Thymus (tissue), 11 donors: ENCODE measurements around the gene CFAP73. TPM values are rescaled to one million over a fixed set of nuclear protein-coding genes. Genes with fewer than 3 reads are reported as not detected.

ENCODE experiments used
- DNase-seq, 9 donors: peaks; one replicate each; pipeline ENCODE4 v3.0.0-alpha.2; 2013; ENCODE audit warnings: low spot score in 9 of 9, low read depth in 6 of 9, missing footprints in 1 of 9
- H3K27ac ChIP-seq, 2 donors: one replicate each; pipeline ENCODE4 v1.5.1; 2013; ENCODE audit warnings: control low read depth in 1 of 2, low read depth in 1 of 2, low read length in 1 of 2, mild to moderate bottlenecking in 1 of 2, moderate library complexity in 1 of 2
- H3K27me3 ChIP-seq, 2 donors: one replicate each; pipeline ENCODE4 v1.5.1; 2013; ENCODE audit warnings: low read length in 1 of 2; ENCODE audit not compliant: control insufficient read depth in 2 of 2, insufficient read depth in 1 of 2
- H3K36me3 ChIP-seq, 2 donors: one replicate each; pipeline ENCODE4 v1.5.1; 2013; ENCODE audit warnings: low read length in 1 of 2, mild to moderate bottlenecking in 1 of 2, moderate library complexity in 1 of 2; ENCODE audit not compliant: control insufficient read depth in 2 of 2, insufficient read depth in 2 of 2
- H3K4me1 ChIP-seq, 2 donors: one replicate each; pipeline ENCODE4 v1.5.1; 2013; ENCODE audit warnings: low read length in 2 of 2; ENCODE audit not compliant: control insufficient read depth in 2 of 2, insufficient read depth in 2 of 2
- H3K4me3 ChIP-seq, 2 donors: one replicate each; pipeline ENCODE4 v1.5.1; 2013; ENCODE audit warnings: low read length in 2 of 2, control low read depth in 1 of 2, mild to moderate bottlenecking in 1 of 2
- H3K9me3 ChIP-seq, 2 donors: one replicate each; pipeline ENCODE4 v1.5.1; 2013; ENCODE audit warnings: low read length in 1 of 2, mild to moderate bottlenecking in 1 of 2; ENCODE audit not compliant: control insufficient read depth in 2 of 2, insufficient read depth in 1 of 2
- WGBS: extraction: QIAGEN DNeasy Blood & Tissue Kit; methylation state at CpG from one replicate; pipeline ENCODE4 v1.1.7; 2013; 5-methylcytosine and 5-hydroxymethylcytosine counted together
- polyA plus RNA-seq: library from polyadenylated mRNA; stranded (reverse); fragments of 200-250 nt; gene quantifications from one replicate; pipeline ENCODE4 v1.2.3, GENCODE V29; 2013
- total RNA-seq: library from RNA; stranded (reverse); fragments of 120-200 nt; gene quantifications from one replicate; pipeline ENCODE4 v1.2.4, GENCODE V29; 2013
- donor health status: healthy.

The CFAP73 gene
- total and polyA plus RNA-seq, 2 donors: 0.28 to 0.73 TPM

DNA sequence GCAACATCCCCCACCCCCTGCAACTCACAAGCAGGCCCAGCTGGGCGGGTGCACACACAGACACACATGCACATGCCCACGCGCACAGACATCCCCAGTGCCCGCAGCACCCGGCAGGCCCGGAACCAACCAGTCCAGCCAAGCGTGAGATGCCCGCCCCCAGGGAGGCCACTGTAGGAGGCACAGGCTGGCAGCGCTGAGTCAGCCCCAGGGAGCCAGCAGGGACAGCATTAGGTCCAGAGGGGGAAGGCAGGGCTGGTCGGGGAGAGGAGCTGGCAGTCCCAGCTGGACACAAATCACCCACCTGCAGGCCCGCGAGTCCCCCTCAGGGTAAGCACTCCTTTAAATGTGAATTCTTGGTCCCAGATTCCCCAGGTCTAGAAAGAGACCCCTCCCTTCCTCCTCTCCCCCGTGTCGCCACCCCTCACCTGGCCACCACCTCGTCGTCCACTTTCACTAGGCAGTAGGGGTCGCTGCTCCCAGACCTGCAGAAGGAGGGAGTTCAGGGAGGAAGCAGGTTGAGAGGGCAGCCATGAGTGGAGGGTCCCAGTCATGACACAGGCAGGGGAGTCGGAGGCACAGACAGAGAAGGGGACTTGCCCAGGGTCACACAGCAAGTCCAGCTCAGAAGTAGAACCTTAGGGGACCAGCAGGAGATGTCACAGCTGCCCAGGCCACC is 18.9 kb upstream of the CFAP73 start:
- DNase-seq: no peak
- H3K27me3 ChIP-seq: peaks cover 0 to 14% of the 10 kb centered on the region in 2 donors

DNA sequence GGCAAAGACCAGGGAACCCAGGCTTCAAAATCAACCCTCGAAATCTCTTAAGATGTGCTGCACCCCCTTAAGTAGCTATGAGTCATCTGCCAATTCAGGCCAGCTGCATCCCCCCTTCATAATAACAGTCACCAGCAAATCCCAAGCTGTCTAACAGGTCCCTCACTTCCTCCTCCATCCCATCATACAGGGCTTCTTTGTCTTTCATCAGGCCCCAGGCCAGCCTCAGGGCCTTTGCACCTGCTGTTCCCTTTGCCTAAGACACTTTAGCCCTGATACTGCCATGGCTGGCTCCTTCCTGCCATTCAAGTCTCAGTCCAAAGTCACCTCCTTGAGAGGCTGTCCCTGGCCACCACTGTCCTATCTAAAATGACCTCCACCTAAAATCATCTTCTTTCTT is 18.0 kb upstream of the CFAP73 start:
- DNase-seq: no peak
- peaks cover 0 to 16% of the 10 kb centered on the region in 2 donors for H3K27me3 ChIP-seq
- no peaks in the 10 kb centered on the region for H3K9me3 ChIP-seq
- H3K27ac ChIP-seq: no peak overlapping the region
- peaks cover 6 to 46% of the 10 kb centered on the region in 2 donors for H3K4me1 ChIP-seq
- no peak overlapping the region for H3K4me3 ChIP-seq
- 95% methylated on average over 1 of the region's 1 CpG for WGBS
- H3K36me3 ChIP-seq: no peaks in the 10 kb centered on the region

More for the DNA sequence above, 18.9 kb upstream of the CFAP73 start:
- Histone ChIP-seq H3K9me3 (no peaks in the 10 kb centered on the region), H3K36me3 (no peaks in the 10 kb centered on the region), H3K4me3 (no peak overlapping the region), H3K4me1 (peaks cover 6 to 37% of the 10 kb centered on the region in 2 donors), H3K27ac (no peak overlapping the region)
- WGBS: 79% methylated on average over 18 of the region's 18 CpGs

DNA sequence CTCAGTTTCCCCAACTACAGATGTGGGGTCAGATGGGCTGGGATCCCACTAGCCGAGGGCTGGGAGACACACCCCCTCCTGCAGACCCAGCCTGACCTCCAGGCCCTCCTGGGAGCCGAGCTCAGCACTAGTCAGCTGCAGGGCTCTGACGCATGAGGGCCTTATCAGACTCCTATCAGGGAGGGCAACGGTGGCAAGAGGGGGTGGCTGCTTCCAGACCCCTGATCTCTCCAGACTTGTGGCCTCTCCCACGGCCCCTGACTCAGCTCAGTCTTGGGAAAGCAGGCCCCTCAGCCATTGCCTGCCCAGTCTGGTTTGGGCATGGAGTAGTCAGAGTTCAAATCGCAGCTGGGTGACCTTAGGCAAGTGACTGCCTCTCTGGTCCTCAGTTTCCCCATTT is 16.5 kb upstream of the CFAP73 start:
- Histone ChIP-seq H3K4me1 (peaks cover 5 to 36% of the 10 kb centered on the region in 2 donors), H3K9me3 (no peaks in the 10 kb centered on the region), H3K4me3 (no peak overlapping the region), H3K36me3 (no peaks in the 10 kb centered on the region), H3K27me3 (peaks cover 0 to 16% of the 10 kb centered on the region in 2 donors), H3K27ac (no peak overlapping the region)
- WGBS: 93% methylated on average over 6 of the region's 6 CpGs
- DNase-seq: no peak

DNA sequence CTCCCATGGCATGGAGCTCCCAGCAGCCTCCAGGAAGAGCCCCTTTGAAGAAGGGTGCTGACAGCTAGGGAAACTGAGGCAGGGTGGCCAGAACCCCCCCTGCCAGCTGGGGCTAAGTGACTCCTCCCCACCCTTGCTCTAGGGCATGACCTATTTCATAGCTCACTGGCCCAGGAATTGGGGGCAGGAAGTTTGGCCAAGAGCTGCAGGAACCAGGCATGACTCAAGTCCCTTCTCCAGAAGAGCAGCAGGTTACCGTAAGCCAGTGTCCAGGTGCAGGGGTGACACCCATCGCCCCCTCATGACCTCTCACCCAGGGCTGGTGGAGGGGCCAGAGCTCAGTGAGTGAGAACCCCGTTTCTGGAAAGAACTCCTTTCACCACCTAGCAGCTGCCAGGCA is 15.9 kb upstream of the CFAP73 start:
- Histone ChIP-seq H3K9me3 (no peaks in the 10 kb centered on the region), H3K27me3 (peaks cover 0 to 16% of the 10 kb centered on the region in 2 donors), H3K36me3 (no peaks in the 10 kb centered on the region), H3K4me1 (peaks cover 5 to 35% of the 10 kb centered on the region in 2 donors), H3K4me3 (no peak overlapping the region), H3K27ac (no peak overlapping the region)
- 95% methylated on average over 3 of the region's 3 CpGs for WGBS
- no peak for DNase-seq

DNA sequence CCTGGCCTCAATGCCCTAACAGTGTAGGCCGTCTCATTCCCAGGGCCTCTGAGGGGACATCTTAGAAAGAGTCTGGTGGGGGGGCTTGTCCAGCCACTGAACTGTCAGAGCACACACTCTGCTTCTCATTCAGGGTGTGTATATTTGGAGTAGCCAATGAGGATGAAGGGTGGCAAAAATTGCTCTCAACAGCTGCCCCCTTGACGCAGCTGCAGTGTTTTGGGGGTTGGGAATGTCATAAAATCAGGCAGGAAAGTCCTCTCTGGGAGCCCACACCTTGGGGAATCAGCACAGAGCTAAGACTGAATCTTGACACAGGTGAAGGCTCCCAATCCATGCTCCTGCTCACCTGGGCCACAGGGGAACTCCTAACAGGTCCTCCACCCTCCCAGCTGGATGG is 15.5 kb upstream of the CFAP73 start:
- DNase-seq: no peak
- H3K27ac ChIP-seq: no peak overlapping the region

DNA sequence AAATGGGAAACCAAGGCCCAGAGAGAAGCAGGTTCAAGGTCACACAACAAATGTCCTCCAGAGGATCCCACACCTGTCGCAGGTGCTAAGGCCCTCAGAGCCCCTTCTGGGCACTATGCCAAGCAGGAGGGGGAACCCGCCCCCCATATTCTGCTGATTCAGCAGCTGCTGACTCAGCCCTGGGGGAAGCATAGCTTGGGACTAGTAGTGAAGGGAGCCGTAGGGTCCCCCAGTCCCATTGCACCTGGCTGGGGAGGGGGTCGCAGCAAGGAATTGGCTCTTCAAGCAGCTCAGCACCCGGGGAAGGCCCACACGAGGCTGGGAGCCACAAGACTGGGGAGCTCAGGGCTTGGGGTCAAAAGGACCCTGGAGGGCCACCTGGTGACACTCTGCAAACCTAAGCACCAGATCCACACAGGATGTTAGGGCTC is 15.0 kb upstream of the CFAP73 start:
- Histone ChIP-seq H3K4me3 (no peak overlapping the region), H3K4me1 (peaks cover 5 to 27% of the 10 kb centered on the region in 2 donors), H3K27me3 (peaks cover 0 to 16% of the 10 kb centered on the region in 2 donors), H3K9me3 (no peaks in the 10 kb centered on the region), H3K27ac (no peak overlapping the region), H3K36me3 (no peaks in the 10 kb centered on the region)
- no peak for DNase-seq
- 72% methylated on average over 6 of the region's 6 CpGs for WGBS

More for the DNA sequence above, 15.5 kb upstream of the CFAP73 start:
- Histone ChIP-seq H3K36me3 (no peaks in the 10 kb centered on the region), H3K4me3 (no peak overlapping the region), H3K27me3 (peaks cover 0 to 16% of the 10 kb centered on the region in 2 donors), H3K4me1 (peaks cover 5 to 31% of the 10 kb centered on the region in 2 donors), H3K9me3 (no peaks in the 10 kb centered on the region)
- 95% methylated on average over 2 of the region's 2 CpGs for WGBS

DNA sequence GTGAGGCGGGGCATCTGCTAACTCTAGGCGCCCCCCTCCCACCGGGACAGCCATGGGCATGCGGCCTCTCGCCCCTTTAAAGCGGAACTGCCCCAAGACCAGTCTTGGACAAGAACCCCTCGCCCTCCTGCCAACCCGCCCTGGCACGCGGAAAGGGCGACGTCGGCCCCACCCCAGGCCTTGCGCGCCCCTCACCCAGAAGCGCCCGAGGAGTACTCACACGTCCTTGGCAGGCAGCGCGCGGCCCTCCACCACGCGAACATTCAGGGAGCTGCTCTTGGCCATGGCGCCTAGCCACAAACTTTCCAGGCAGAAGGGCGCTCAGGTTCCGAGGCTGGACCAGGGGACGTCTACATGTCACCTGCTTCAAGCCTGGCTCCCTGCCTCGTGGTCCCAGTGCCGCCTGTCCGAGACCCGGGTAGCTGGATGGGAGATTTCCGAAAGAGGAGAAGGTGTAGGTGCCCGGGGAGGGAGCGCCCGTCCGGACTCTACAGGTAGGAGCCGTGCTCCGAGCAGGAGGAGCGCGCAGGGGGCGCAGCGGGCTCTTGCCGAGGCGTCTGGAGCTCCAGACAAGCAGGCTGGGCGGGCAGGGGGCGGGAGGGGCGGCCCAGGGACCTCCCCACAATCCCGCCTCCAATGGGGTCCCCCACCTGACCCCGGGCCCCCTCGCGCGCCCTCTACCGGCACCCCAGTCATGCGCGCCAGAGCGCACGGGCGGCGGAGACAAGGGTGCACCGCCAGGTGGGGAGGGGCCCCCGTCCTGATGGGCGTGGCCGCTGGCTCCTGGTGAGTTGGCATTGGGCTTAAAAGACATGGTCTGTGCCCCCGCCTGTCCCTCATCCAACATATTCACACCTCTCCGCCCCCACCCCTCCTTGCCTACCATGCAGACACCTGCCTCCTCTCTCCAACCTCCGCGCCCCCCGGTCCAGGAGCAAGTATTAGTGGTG is 14.1 kb upstream of the CFAP73 start, which contains the start of gene RASAL1:
TSS of gene RASAL1 (minus strand) at position 584 of the 950 bp plus-strand sequence. CDS start at position 285, 299 bp downstream.
- Histone ChIP-seq H3K27ac (peak within 1 kb of the TSS; percentile 1 to 70), H3K27me3 (peaks cover 0 to 16% of the 10 kb centered on the region in 2 donors), H3K36me3 (no peaks in the 10 kb centered on the region), H3K4me1 (peaks cover 3 to 21% of the 10 kb centered on the region in 2 donors), H3K9me3 (no peaks in the 10 kb centered on the region), H3K4me3 (peak within 1 kb of the TSS; percentile 5 to 35)
- 8% methylated on average over 68 of the region's 68 CpGs for WGBS
- peak in 6 of 9 donors; percentile 67 to 87 (median 78) for DNase-seq

DNA sequence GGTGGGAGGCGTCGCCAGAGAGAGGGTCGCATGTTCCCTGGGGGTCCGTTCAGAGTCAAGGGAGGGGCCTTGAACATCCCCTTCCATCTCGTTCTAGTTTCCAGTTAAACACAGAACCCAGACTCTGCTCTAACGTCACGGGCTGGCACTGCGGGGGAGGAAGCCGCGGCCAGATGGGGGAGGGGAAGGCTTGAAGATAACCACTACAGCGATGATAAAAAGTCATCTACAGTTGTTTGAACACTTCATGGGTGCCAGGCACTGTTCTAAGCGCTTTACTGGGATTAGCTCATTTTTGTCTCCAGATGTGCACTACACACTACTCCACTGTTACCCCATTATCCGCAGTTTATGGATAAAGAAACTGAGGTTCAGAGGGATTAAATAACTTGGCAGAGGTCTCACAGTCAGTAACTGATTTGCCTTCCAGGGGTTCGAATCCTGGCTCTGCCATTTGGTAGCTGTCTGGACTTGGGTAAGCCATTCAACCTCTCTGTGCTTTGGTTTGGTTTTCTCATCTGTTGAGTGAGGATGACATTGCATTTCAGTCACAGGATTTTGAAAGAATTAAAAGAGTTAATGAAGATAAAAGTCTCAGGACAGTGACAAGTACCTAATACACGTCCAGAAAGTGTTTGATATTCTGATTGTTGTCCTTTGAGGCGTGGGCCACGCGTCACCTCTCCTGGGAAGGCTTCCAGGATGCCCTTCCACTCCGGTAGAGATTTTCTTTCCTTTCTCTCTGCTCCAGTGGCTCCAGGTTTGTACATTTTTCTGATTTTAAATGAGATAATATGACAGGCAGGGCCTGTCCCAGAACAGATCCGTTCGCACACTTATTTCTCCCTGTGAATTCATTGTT is 13.2 kb upstream of the CFAP73 start:
- Histone ChIP-seq H3K27me3 (peaks cover 0 to 16% of the 10 kb centered on the region in 2 donors), H3K36me3 (no peaks in the 10 kb centered on the region), H3K9me3 (no peaks in the 10 kb centered on the region), H3K27ac (peak overlapping the region; percentile 1 to 70), H3K4me1 (peaks cover 3 to 21% of the 10 kb centered on the region in 2 donors), H3K4me3 (peak overlapping the region; percentile 0 to 35)
- peak in 5 of 9 donors; percentile 45 to 83 (median 80) for DNase-seq
- WGBS: 42% methylated on average over 21 of the region's 21 CpGs
